ENCODE results near the gene COL25A1. TPM values are rescaled to one million over a fixed set of nuclear protein-coding genes. Genes with fewer than 3 reads are reported as not detected.
"Not testable (repeated sequence)": the region's sequence is repeated elsewhere in the genome, so short reads cannot be mapped to it uniquely, and the experiment has no call there.

The COL25A1 gene
- total RNA-seq, 1 experiment from 2014 or later = not detected

DNA sequence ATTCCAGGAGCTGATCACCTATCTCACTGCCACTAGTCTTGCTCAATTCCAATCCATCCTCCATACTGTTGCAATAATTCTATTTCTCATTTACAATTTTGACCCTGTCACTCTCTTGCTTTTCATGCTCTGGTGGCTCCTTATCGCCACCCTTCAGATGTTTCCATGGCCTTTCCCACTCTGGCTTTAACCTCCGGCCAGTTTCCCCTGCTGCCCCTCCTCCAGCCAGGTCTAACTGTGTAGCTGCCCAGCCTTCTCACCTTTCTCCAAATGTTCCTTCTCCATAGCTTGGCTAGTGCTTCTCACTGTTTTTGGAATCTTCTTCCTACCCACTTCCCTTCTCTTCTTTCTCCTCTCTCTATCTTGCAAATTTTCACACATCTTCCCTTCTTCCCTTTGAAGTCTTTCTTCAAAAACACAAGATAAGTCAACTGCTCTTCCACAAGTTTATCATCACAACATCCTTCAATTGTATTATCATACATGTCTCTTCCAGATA, 153.8 kb downstream of the COL25A1 start:
- DNase-seq = no peak
- intact Hi-C loops (cut with micrococcal nuclease; ENCODE audit: unreplicated experiment) = no loop called here
- CTCF ChIA-PET = no interaction called here
- BruUV-seq (replicated peaks) = no TSS peak
- TF ChIP-seq CTCF (IDR thresholded peaks at IDR 0.05; ENCODE audit: unreplicated experiment) = no peak
- Mint-ChIP-seq H3K27ac (ENCODE audit: unreplicated experiment) (no peak overlapping the region), H3K27me3 (ENCODE audit: unreplicated experiment) (no peaks in the 10 kb centered on the region), H3K9me3 (ENCODE audit: low read depth, unreplicated experiment) (no peaks in the 10 kb centered on the region), H3K4me1 (ENCODE audit: low read depth, unreplicated experiment) (no peaks in the 10 kb centered on the region), H3K4me3 (ENCODE audit: low read depth, unreplicated experiment) (no peak overlapping the region), H3K36me3 (ENCODE audit: insufficient read depth, unreplicated experiment) (no peaks in the 10 kb centered on the region)

- no TSS peak for BruUV-seq (replicated peaks)
- no peak for TF ChIP-seq CTCF (IDR thresholded peaks at IDR 0.05; ENCODE audit: unreplicated experiment)
- Mint-ChIP-seq H3K9me3 (ENCODE audit: low read depth, unreplicated experiment) (peaks cover 2% of the 10 kb centered on the region), H3K27ac (ENCODE audit: unreplicated experiment) (no peak overlapping the region), H3K36me3 (ENCODE audit: insufficient read depth, unreplicated experiment) (no peaks in the 10 kb centered on the region), H3K4me1 (ENCODE audit: low read depth, unreplicated experiment) (no peaks in the 10 kb centered on the region), H3K27me3 (ENCODE audit: unreplicated experiment) (no peaks in the 10 kb centered on the region), H3K4me3 (ENCODE audit: low read depth, unreplicated experiment) (no peak overlapping the region)
- intact Hi-C loops (cut with micrococcal nuclease; ENCODE audit: unreplicated experiment) = no loop called here
- DNase-seq = no peak
- CTCF ChIA-PET = no interaction called here
Measured at GRCh38 chr4:109147135-109147534, 155.3 kb downstream of the COL25A1 start.

GRCh38 chr4:109146499-109146898, 156.0 kb downstream of the COL25A1 start:
- CTCF ChIA-PET = no interaction called here
- Mint-ChIP-seq H3K4me1 (ENCODE audit: low read depth, unreplicated experiment) (no peaks in the 10 kb centered on the region), H3K36me3 (ENCODE audit: insufficient read depth, unreplicated experiment) (no peaks in the 10 kb centered on the region), H3K27me3 (ENCODE audit: unreplicated experiment) (no peaks in the 10 kb centered on the region), H3K4me3 (ENCODE audit: low read depth, unreplicated experiment) (no peak overlapping the region), H3K27ac (ENCODE audit: unreplicated experiment) (no peak overlapping the region), H3K9me3 (ENCODE audit: low read depth, unreplicated experiment) (peaks cover 5% of the 10 kb centered on the region)
- TF ChIP-seq CTCF (IDR thresholded peaks at IDR 0.05; ENCODE audit: unreplicated experiment) = no peak
- BruUV-seq (replicated peaks) = no TSS peak
- DNase-seq = no peak
- intact Hi-C loops (cut with micrococcal nuclease; ENCODE audit: unreplicated experiment) = no loop called here

GRCh38 chr4:109138125-109138524, 164.3 kb downstream of the COL25A1 start:
- intact Hi-C loops (cut with micrococcal nuclease; ENCODE audit: unreplicated experiment); CTCF ChIA-PET: not testable (repeated sequence)

DNA sequence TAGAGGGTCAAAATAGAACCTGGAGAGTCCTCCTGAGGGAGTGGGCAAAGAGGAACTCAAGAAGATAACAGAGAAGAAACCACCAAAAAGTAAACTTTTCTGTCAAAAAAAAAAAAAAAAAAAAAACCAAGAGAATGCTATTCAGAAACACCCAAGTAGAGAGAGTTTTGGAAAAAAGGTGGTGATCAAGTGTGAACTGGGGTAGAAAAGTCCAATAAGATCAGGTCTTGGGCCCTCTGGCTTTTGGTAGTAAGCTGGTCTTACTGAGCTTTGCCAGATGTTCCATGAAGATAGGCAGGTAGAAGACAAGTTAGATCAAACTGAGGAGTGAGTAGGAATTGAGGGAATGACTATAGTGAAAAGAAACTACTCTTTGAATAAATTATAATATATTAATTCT, 167.5 kb downstream of the COL25A1 start:
- no peak overlapping the region for H3K4me3 Mint-ChIP-seq (ENCODE audit: low read depth, unreplicated experiment)
- no peaks in the 10 kb centered on the region for H3K27me3 Mint-ChIP-seq (ENCODE audit: unreplicated experiment)
- no peak for DNase-seq
- no peaks in the 10 kb centered on the region for H3K4me1 Mint-ChIP-seq (ENCODE audit: low read depth, unreplicated experiment)
- intact Hi-C loops (cut with micrococcal nuclease; ENCODE audit: unreplicated experiment) = no loop called here
- no peaks in the 10 kb centered on the region for H3K36me3 Mint-ChIP-seq (ENCODE audit: insufficient read depth, unreplicated experiment)
- H3K27ac Mint-ChIP-seq (ENCODE audit: unreplicated experiment) = no peak overlapping the region
- peaks cover 3% of the 10 kb centered on the region for H3K9me3 Mint-ChIP-seq (ENCODE audit: low read depth, unreplicated experiment)
- TF ChIP-seq CTCF (IDR thresholded peaks at IDR 0.05; ENCODE audit: unreplicated experiment) = no peak
- CTCF ChIA-PET = interaction anchor here (0.5 to 0.8 kb wide), 2 partner anchors 147 to 165 kb away, joined by 3 to 6 read pairs; no protein-coding TSS in a partner anchor
- no TSS peak for BruUV-seq (replicated peaks)

More at GRCh38 chr4:109138125-109138524, 164.3 kb downstream of the COL25A1 start:
- not testable (repeated sequence) for H3K9me3 Mint-ChIP-seq (ENCODE audit: low read depth, unreplicated experiment); H3K4me1 Mint-ChIP-seq (ENCODE audit: low read depth, unreplicated experiment); H3K36me3 Mint-ChIP-seq (ENCODE audit: insufficient read depth, unreplicated experiment); H3K27me3 Mint-ChIP-seq (ENCODE audit: unreplicated experiment); H3K4me3 Mint-ChIP-seq (ENCODE audit: low read depth, unreplicated experiment); DNase-seq; H3K27ac Mint-ChIP-seq (ENCODE audit: unreplicated experiment); BruUV-seq (replicated peaks)
